ENCODE results near the gene DPP6. TPM values are rescaled to one million over a fixed set of nuclear protein-coding genes. Genes with fewer than 3 reads are reported as not detected.

DPP6 gene
- total RNA-seq, 1 experiment from 2014 or later = not detected

DNA sequence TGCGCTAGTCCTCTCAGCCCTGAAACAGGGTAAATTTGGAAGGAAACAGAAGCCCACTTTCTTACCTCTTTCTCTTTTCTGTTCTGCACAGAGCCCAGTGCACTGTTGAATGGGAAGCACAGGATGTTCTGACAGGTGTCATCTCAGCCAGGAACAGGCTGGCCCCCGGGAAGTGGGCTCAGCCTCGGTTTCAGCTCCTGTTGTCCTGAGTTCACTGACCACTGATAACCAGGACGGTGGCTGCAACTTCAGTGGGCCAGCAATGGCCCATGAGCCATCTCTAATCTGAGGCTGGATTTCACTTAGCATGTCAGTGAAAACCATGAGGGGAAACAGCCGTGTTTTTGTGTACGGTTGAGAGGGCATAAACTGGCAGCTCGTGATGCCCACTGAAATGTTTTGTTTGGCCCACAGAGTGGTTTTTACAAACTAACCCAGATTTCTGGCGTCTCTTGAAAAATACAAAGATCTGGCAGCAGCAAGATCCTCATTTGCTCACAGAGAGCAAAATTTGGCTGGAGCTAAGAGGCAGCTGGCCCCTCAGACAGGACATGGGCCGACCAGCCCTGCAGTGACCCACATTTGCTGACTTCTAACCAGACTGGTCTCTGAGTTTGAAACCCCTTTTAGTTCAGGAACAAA is 494.9 kb downstream of the DPP6 start:
- Mint-ChIP-seq H3K4me3 (no peak overlapping the region), H3K9me3 (peaks cover 75% of the 10 kb centered on the region), H3K4me1 (no peaks in the 10 kb centered on the region), H3K27ac (no peak overlapping the region), H3K27me3 (ENCODE audit: low read depth) (peaks cover 12% of the 10 kb centered on the region; the same call in 1 of the 2 replicates), H3K36me3 (peaks cover 68% of the 10 kb centered on the region)
- POLR2A ChIA-PET = no interaction called here
- CTCF ChIA-PET = no interaction called here
- ATAC-seq = no peak
- no peak for DNase-seq (ENCODE audit: low spot score)
- TF ChIP-seq RORB (CRISPR knock-in tag; IDR thresholded peaks at IDR 0.05) = no peak
- TF ChIP-seq, protein P1, sequence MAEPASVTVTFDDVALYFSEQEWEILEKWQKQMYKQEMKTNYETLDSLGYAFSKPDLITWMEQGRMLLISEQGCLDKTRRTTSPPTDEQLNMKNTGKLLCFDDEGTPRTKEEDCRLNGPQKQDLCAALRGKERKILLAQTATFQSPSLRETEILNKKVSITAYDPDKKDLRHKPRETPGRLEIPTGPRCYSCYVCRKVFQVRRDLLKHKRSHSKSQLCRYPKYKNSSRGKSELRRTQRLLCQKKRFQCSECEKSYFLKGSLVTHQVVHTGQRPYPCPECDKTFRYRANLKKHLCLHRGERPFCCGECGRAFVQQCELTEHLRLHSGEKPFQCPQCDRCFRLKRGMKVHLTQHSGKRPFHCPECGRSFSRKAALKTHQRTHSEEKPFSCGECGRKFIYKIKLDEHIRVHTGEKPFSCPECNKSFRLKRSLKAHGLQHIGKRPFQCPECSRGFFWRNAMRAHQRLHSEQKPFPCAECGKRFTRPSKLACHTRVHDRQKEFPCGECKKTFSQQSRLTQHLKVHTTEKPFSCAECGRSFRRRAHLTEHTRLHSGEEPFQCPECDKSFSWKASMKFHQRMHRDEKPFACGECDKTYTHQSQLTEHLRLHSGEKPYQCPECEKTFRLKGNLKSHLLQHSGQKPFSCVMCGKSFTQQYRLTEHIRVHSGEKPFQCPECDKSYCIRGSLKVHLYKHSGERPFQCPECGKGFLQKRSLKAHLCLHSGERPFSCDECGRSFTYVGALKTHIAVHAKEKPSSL (CRISPR knock-in tag; conservative IDR thresholded peaks at IDR 0.05) = no peak
- TF ChIP-seq ELF4 (CRISPR knock-in tag; IDR thresholded peaks at IDR 0.05; ENCODE audit: low read depth) = no peak
- no peak for TF ChIP-seq NFYB (CRISPR knock-in tag; conservative IDR thresholded peaks at IDR 0.05; ENCODE audit: low read depth)
- TF ChIP-seq, protein P2, sequence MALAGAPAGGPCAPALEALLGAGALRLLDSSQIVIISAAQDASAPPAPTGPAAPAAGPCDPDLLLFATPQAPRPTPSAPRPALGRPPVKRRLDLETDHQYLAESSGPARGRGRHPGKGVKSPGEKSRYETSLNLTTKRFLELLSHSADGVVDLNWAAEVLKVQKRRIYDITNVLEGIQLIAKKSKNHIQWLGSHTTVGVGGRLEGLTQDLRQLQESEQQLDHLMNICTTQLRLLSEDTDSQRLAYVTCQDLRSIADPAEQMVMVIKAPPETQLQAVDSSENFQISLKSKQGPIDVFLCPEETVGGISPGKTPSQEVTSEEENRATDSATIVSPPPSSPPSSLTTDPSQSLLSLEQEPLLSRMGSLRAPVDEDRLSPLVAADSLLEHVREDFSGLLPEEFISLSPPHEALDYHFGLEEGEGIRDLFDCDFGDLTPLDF (CRISPR knock-in tag; IDR thresholded peaks at IDR 0.05) = no peak

DNA sequence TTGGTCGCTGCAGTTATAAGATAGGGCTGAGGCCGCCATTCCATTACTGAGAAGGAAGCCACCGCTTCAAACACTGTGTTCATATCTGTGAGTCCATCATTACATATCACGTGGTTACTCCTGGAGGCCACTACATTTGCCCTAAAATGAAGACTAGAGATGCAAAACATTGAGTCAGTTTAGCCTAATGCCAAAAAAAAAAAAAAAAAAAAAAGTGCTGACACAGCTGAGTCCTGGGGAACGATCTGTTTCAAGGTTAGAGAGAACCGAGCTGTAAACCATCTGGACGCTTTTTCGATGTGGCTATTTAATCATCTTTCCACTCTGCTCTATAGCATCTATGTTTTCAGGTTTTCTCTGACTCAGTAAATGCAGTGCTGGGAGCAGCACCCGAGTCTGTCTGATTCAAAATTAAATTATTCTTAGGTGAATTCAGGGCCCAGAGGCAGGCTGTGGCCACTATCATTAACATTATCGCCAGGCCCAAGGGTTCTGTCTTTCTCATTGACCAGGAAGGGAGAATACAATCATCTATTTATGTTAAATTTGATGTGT is 501.6 kb downstream of the DPP6 start:
- no peak for TF ChIP-seq GTF2I (CRISPR knock-in tag; conservative IDR thresholded peaks at IDR 0.05)
- TF ChIP-seq, protein P3, sequence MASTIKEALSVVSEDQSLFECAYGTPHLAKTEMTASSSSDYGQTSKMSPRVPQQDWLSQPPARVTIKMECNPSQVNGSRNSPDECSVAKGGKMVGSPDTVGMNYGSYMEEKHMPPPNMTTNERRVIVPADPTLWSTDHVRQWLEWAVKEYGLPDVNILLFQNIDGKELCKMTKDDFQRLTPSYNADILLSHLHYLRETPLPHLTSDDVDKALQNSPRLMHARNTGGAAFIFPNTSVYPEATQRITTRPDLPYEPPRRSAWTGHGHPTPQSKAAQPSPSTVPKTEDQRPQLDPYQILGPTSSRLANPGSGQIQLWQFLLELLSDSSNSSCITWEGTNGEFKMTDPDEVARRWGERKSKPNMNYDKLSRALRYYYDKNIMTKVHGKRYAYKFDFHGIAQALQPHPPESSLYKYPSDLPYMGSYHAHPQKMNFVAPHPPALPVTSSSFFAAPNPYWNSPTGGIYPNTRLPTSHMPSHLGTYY (CRISPR knock-in tag; IDR thresholded peaks at IDR 0.05) = no peak
- TF ChIP-seq, protein P4, sequence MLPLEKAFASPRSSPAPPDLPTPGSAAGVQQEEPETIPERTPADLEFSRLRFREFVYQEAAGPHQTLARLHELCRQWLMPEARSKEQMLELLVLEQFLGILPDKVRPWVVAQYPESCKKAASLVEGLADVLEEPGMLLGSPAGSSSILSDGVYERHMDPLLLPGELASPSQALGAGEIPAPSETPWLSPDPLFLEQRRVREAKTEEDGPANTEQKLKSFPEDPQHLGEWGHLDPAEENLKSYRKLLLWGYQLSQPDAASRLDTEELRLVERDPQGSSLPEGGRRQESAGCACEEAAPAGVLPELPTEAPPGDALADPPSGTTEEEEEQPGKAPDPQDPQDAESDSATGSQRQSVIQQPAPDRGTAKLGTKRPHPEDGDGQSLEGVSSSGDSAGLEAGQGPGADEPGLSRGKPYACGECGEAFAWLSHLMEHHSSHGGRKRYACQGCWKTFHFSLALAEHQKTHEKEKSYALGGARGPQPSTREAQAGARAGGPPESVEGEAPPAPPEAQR (CRISPR knock-in tag; IDR thresholded peaks at IDR 0.05) = no peak
- TF ChIP-seq CREM (CRISPR knock-in tag; IDR thresholded peaks at IDR 0.05) = no peak
- TF ChIP-seq, protein P5, sequence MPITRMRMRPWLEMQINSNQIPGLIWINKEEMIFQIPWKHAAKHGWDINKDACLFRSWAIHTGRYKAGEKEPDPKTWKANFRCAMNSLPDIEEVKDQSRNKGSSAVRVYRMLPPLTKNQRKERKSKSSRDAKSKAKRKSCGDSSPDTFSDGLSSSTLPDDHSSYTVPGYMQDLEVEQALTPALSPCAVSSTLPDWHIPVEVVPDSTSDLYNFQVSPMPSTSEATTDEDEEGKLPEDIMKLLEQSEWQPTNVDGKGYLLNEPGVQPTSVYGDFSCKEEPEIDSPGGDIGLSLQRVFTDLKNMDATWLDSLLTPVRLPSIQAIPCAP (CRISPR knock-in tag; IDR thresholded peaks at IDR 0.05) = no peak
- TF ChIP-seq MXD4 (CRISPR knock-in tag; IDR thresholded peaks at IDR 0.05; ENCODE audit: borderline replicate concordance) = no peak
- no peak for TF ChIP-seq SMAD3 (CRISPR knock-in tag; IDR thresholded peaks at IDR 0.05; ENCODE audit: borderline replicate concordance)
- TF ChIP-seq, protein P6, sequence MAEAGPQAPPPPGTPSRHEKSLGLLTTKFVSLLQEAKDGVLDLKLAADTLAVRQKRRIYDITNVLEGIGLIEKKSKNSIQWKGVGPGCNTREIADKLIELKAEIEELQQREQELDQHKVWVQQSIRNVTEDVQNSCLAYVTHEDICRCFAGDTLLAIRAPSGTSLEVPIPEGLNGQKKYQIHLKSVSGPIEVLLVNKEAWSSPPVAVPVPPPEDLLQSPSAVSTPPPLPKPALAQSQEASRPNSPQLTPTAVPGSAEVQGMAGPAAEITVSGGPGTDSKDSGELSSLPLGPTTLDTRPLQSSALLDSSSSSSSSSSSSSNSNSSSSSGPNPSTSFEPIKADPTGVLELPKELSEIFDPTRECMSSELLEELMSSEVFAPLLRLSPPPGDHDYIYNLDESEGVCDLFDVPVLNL (CRISPR knock-in tag; IDR thresholded peaks at IDR 0.05; ENCODE audit: borderline replicate concordance, low read depth) = no peak
- no peak for TF ChIP-seq RELA (CRISPR knock-in tag; IDR thresholded peaks at IDR 0.05; ENCODE audit: borderline replicate concordance)
- ATAC-seq = no peak
- no peak for DNase-seq (ENCODE audit: low spot score)
- Mint-ChIP-seq H3K36me3 (peaks cover 66% of the 10 kb centered on the region), H3K9me3 (peaks cover 74% of the 10 kb centered on the region), H3K4me1 (no peaks in the 10 kb centered on the region), H3K27ac (no peak overlapping the region), H3K4me3 (no peak overlapping the region), H3K27me3 (ENCODE audit: low read depth) (peaks cover 8% of the 10 kb centered on the region; the same call in 1 of the 2 replicates)
- ChIA-PET CTCF (no interaction called here), POLR2A (interaction anchor here (0.5 kb wide), 1 partner anchor 64 kb away, joined by 3 read pairs; no protein-coding TSS in a partner anchor)
